ENCODE results near the gene ADRA1B.

The ADRA1B gene

GRCh38 chr5:159880676-159881075 lies 35.6 kb upstream of the ADRA1B start:
- ChIA-PET POLR2A (no interaction called here), CTCF (no interaction called here)
- TF ChIP-seq, protein P1, sequence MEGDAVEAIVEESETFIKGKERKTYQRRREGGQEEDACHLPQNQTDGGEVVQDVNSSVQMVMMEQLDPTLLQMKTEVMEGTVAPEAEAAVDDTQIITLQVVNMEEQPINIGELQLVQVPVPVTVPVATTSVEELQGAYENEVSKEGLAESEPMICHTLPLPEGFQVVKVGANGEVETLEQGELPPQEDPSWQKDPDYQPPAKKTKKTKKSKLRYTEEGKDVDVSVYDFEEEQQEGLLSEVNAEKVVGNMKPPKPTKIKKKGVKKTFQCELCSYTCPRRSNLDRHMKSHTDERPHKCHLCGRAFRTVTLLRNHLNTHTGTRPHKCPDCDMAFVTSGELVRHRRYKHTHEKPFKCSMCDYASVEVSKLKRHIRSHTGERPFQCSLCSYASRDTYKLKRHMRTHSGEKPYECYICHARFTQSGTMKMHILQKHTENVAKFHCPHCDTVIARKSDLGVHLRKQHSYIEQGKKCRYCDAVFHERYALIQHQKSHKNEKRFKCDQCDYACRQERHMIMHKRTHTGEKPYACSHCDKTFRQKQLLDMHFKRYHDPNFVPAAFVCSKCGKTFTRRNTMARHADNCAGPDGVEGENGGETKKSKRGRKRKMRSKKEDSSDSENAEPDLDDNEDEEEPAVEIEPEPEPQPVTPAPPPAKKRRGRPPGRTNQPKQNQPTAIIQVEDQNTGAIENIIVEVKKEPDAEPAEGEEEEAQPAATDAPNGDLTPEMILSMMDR (IDR thresholded peaks at IDR 0.05; ENCODE audit: control extremely low read depth, extremely low read depth, low read depth, missing control alignments): no peak

DNA sequence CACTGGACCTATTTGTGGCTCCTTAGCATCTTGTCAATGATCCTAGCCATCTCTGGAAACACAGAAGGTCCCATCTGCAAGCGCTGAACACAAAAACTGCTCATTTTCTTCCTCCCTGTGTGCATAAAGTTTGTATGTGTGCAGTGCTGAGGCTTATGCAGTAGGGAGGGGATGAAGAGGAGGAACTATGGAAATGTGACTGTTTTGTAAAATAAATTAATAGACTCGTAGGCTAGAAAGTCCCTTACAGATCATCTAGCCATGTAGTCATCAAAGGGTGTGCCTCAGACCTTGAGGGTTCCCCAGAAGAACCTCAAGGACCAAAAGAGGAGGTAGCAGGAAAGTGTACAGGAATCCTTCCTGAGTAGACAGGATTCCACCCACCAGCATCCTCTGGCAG lies 34.3 kb upstream of the ADRA1B start:
- TF ChIP-seq, protein P1 (IDR thresholded peaks at IDR 0.05; ENCODE audit: control extremely low read depth, extremely low read depth, low read depth, missing control alignments): no peak
- DNase-seq (ENCODE audit: extremely low spot score): no peak
- ChIA-PET CTCF (interaction anchor here (1.5 kb wide), 1 partner anchor 10 kb away, joined by 4 read pairs; no protein-coding TSS in a partner anchor), POLR2A (no interaction called here)

More at GRCh38 chr5:159880676-159881075, 35.6 kb upstream of the ADRA1B start:
- no peak for DNase-seq (ENCODE audit: extremely low spot score)

DNA sequence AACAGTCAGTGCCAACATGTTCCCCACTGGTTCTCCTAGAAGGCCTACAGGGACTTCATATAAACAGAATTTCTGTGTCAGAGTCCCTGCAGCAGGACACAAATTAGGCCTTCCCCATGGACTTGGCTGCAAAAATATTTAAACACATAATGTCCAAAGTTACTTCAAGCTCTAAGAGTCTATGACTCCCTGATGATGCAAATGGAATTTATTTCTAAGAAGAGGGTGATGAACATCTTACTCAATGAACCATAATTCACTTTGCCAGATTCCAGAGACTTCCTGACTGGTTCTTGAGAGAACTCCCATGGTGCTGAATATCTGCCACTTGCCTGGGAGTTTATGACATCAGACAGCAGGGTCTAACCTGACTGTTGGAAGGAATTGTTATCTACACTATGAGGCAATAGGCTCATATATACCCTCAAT lies 32.7 kb upstream of the ADRA1B start:
- POLR2A ChIA-PET: no interaction called here
- CTCF ChIA-PET: interaction anchor here (1.2 to 1.5 kb wide), 2 partner anchors 8 to 17 kb away, joined by 3 to 4 read pairs; no protein-coding TSS in a partner anchor
- no peak for DNase-seq (ENCODE audit: extremely low spot score)
- TF ChIP-seq, protein P1 (IDR thresholded peaks at IDR 0.05; ENCODE audit: control extremely low read depth, extremely low read depth, low read depth, missing control alignments): no peak

- TF ChIP-seq, protein P1 (IDR thresholded peaks at IDR 0.05; ENCODE audit: control extremely low read depth, extremely low read depth, low read depth, missing control alignments): no peak
- ChIA-PET CTCF (interaction anchor here (1.7 to 3.3 kb wide), 2 partner anchors 8 to 13 kb away, joined by 4 to 11 read pairs; no protein-coding TSS in a partner anchor), POLR2A (no interaction called here)
- DNase-seq (ENCODE audit: extremely low spot score): no peak
These were observed 31.2 kb upstream of the ADRA1B start for GRCh38 chr5:159884917-159885620.

DNA sequence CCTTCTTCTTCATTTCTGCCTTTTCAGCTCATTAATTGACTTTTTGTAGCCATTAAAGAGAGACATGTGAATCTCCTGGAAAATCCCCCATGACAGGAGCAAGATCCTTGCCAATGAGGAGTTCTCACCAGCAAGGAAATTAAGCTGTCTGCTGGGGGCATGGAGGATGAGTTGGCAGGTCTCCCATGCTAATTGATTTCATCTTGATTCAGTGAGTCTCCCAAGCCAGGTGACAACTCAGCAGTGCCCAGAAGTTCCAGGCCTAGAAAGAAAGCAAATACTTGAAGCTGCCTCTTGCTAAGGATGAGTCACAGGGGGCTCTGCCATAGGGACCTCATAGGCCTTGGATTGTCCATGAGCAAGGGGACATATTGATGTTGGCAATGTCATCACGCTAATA lies 30.0 kb upstream of the ADRA1B start:
- TF ChIP-seq, protein P1 (IDR thresholded peaks at IDR 0.05; ENCODE audit: control extremely low read depth, extremely low read depth, low read depth, missing control alignments): no peak
- ChIA-PET CTCF (interaction anchor here (1.5 to 3.3 kb wide), 3 partner anchors 9 to 28 kb away, joined by 4 to 11 read pairs (median 5); no protein-coding TSS in a partner anchor), POLR2A (no interaction called here)
- DNase-seq (ENCODE audit: extremely low spot score): no peak

- ChIA-PET POLR2A (no interaction called here), CTCF (interaction anchor here (1.5 to 3.3 kb wide), 3 partner anchors 10 to 28 kb away, joined by 4 to 11 read pairs (median 5); no protein-coding TSS in a partner anchor)
- DNase-seq (ENCODE audit: extremely low spot score): no peak
- TF ChIP-seq, protein P1 (IDR thresholded peaks at IDR 0.05; ENCODE audit: control extremely low read depth, extremely low read depth, low read depth, missing control alignments): no peak
These were observed 29.2 kb upstream of the ADRA1B start for GRCh38 chr5:159887050-159887449.

Data from GM10248 (cell line).